DOHH2 (cell line): Measurements from ENCODE around the gene ATG10.

Experiments used
- H3F3A ChIP-seq: fragments of 200-600 bp; sonication (generic), shearing (Covaris generic); 2 replicates; pipeline ENCODE4 v1.6.0; 2016; ENCODE audit warnings: antibody characterized with exemption, mild to moderate bottlenecking; ENCODE audit not compliant: control insufficient read depth, insufficient read depth
- H3K27ac ChIP-seq: fragments of 200-600 bp; sonication (generic); 2 replicates; pipeline ENCODE4 v1.5.1; 2014; ENCODE audit warnings: low read depth, mild to moderate bottlenecking, low read length, moderate library complexity
- H3K27me3 ChIP-seq: fragments of 200-600 bp; sonication (generic); 2 replicates; pipeline ENCODE4 v1.6.1; 2014; ENCODE audit warnings: mild to moderate bottlenecking, low read length, mixed read lengths; ENCODE audit not compliant: control insufficient read depth
- H3K36me3 ChIP-seq: fragments of 200-600 bp; sonication (generic); 2 replicates; pipeline ENCODE4 v1.6.1; 2014; ENCODE audit warnings: mild to moderate bottlenecking, low read length, moderate library complexity, mixed read lengths; ENCODE audit not compliant: control insufficient read depth
- H3K4me1 ChIP-seq: fragments of 200-600 bp; sonication (generic); 2 replicates; pipeline ENCODE4 v1.6.1; 2014; ENCODE audit warnings: mild to moderate bottlenecking, low read length, mixed read lengths; ENCODE audit not compliant: control insufficient read depth
- H3K4me2 ChIP-seq: fragments of 200-600 bp; sonication (generic); 2 replicates; pipeline ENCODE4 v1.6.0; 2014; ENCODE audit warnings: mild to moderate bottlenecking, low read length, moderate library complexity
- H3K4me3 ChIP-seq: fragments of 200-600 bp; sonication (generic); 2 replicates; pipeline ENCODE4 v1.5.1; 2014; ENCODE audit warnings: mild to moderate bottlenecking, low read length, mixed read lengths
- H3K79me2 ChIP-seq: fragments of 200-600 bp; sonication (generic); 2 replicates; pipeline ENCODE4 v1.6.1; 2014; ENCODE audit warnings: mild to moderate bottlenecking, low read length, mixed read lengths; ENCODE audit not compliant: control insufficient read depth
- H3K9me2 ChIP-seq: fragments of 200-600 bp; sonication (generic); replicated peaks from 2 replicates; pipeline ENCODE4 v1.6.1; 2014; ENCODE audit warnings: mild to moderate bottlenecking, low read length, mixed read lengths; ENCODE audit not compliant: control insufficient read depth
- H3K9me3 ChIP-seq: fragments of 200-600 bp; sonication (generic); 2 replicates; pipeline ENCODE4 v1.6.1; 2014; ENCODE audit warnings: antibody characterized with exemption, low read length, mixed read lengths; ENCODE audit not compliant: control insufficient read depth, insufficient read depth
- H4K20me1 ChIP-seq: fragments of 200-600 bp; sonication (generic); 2 replicates; pipeline ENCODE4 v1.6.0; 2014; ENCODE audit warnings: low read depth, mild to moderate bottlenecking, antibody characterized with exemption, low read length, moderate library complexity; ENCODE audit not compliant: control insufficient read depth, insufficient read depth
- CTCF ChIP-seq: fragments of 200-600 bp; sonication (generic); IDR thresholded peaks from one replicate; pipeline ENCODE4 v1.5.1; 2014; ENCODE audit warnings: antibody characterized with exemption, mild to moderate bottlenecking, low read depth, low read length; ENCODE audit not compliant: poor library complexity, severe bottlenecking
- EZH2phosphoT487 ChIP-seq: fragments of 200-600 bp; sonication (generic); IDR thresholded peaks from 2 replicates; pipeline ENCODE4 v1.6.1; 2017; ENCODE audit warnings: borderline replicate concordance, mild to moderate bottlenecking, antibody characterized with exemption, low read length, moderate library complexity, mixed read lengths

ATG10 gene

DNA sequence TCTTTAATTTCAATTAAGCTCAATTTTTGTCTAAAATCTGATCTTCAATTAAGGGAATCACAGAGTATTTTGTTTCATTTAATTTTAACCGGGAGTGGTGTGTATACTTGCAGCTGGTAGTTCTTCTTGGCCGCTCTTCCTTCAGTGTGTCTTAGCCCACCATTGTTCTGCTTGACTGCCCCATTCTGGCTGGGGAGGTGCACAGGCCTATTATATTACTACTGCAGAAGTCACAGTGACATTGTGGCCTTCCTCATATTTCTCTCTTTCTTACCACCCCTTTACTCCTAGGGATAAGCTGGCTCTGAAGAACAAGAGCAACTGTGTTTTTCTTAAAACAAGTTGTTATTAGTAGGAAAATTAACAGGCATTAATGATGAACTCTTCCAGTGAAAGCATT, 123.7 kb downstream of the ATG10 start:
- no peaks in the 10 kb centered on the region for H3K9me2 ChIP-seq
- H3K36me3 ChIP-seq, result no peaks in the 10 kb centered on the region
- TF ChIP-seq CTCF, result no peak
- TF ChIP-seq EZH2phosphoT487, result no peak
- H3F3A ChIP-seq, result no peaks in the 10 kb centered on the region
- no peaks in the 10 kb centered on the region for H3K4me1 ChIP-seq
- no peak overlapping the region for H3K4me3 ChIP-seq
- H3K9me3 ChIP-seq, result peaks cover 16% of the 10 kb centered on the region; the same call in 1 of the 2 replicates
- H3K27me3 ChIP-seq, result no peaks in the 10 kb centered on the region
- H3K27ac ChIP-seq, result no peak overlapping the region
- H3K4me2 ChIP-seq, result no peak overlapping the region
- no peaks in the 10 kb centered on the region for H4K20me1 ChIP-seq
- H3K79me2 ChIP-seq, result no peaks in the 10 kb centered on the region

GRCh38 chr5:82096249-82096648, 124.4 kb downstream of the ATG10 start:
- H3K9me3 ChIP-seq, result peaks cover 16% of the 10 kb centered on the region; the same call in 1 of the 2 replicates
- H3K36me3 ChIP-seq, result no peaks in the 10 kb centered on the region
- H3K4me1 ChIP-seq, result no peaks in the 10 kb centered on the region
- no peak for TF ChIP-seq EZH2phosphoT487
- TF ChIP-seq CTCF, result no peak
- H3K79me2 ChIP-seq, result no peaks in the 10 kb centered on the region
- no peak overlapping the region for H3K4me3 ChIP-seq
- H3K4me2 ChIP-seq, result no peak overlapping the region
- no peak overlapping the region for H3K27ac ChIP-seq
- no peaks in the 10 kb centered on the region for H4K20me1 ChIP-seq
- no peaks in the 10 kb centered on the region for H3F3A ChIP-seq
- no peaks in the 10 kb centered on the region for H3K9me2 ChIP-seq
- H3K27me3 ChIP-seq, result no peaks in the 10 kb centered on the region

DNA sequence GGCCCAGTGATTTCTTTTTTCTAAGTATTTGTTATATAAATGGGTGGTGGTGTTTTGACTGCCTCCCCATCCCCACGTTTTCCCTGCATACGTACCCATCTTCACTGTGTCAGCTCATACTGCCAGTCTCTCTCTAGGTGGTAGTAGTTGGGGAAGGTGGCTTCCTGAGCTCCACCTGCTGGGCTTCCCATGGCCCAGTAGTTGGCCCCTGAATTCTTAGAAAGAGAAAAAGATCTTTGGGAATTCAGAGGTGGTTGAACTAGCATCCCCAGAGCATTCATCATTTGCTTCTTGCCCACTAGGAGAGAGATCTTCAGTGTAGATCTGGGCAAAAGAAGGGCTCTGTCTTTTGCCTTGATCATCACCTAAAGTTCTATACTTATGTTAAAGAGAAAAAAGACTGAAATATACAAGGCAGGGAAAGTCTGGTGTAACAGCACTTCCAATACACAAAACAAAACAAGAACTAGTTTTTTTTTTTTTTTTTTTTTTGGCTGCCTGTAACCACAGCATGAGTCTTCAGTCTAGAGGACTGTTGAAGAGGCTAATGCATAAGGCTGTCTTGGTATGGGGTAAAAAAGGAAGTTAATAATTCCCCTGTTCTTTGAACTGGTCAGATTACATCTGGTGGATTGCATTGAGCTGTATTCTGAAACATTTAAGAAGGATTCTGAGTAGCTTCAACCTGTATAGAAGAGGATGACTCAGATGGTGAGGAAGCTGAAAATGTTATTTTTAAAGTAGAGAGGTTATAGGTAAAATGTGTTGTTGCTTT, 128.7 kb downstream of the ATG10 start:
- Histone ChIP-seq H3K4me2 (no peak overlapping the region), H3K27me3 (no peaks in the 10 kb centered on the region), H3K9me2 (no peaks in the 10 kb centered on the region), H3K79me2 (no peaks in the 10 kb centered on the region), H4K20me1 (no peaks in the 10 kb centered on the region), H3K27ac (no peak overlapping the region), H3K4me1 (no peaks in the 10 kb centered on the region), H3K36me3 (no peaks in the 10 kb centered on the region), H3K9me3 (no peaks in the 10 kb centered on the region), H3K4me3 (no peak overlapping the region), H3F3A (no peaks in the 10 kb centered on the region)
- TF ChIP-seq CTCF, result no peak
- TF ChIP-seq EZH2phosphoT487, result no peak
